Neural progenitor cell (in vitro differentiated cells): ENCODE measurements around the gene DQX1. TPM values are rescaled to one million over a fixed set of nuclear protein-coding genes. Genes with fewer than 3 reads are reported as not detected.

Experiments used
- DNase-seq: peaks from one replicate; pipeline ENCODE4 v3.0.0-alpha.2; 2016; ENCODE audit warnings: low spot score
- H2AFZ ChIP-seq: fragments of 200-600 bp; sonication (generic); replicated peaks from 2 replicates; pipeline ENCODE4 v1.6.1; 2016; ENCODE audit warnings: antibody characterized with exemption
- H3F3A ChIP-seq: fragments of 200-600 bp; sonication (generic); 2 replicates; pipeline ENCODE4 v1.6.1; 2016; ENCODE audit warnings: antibody characterized with exemption, low read depth
- H3K27ac ChIP-seq: fragments of 200-600 bp; sonication (generic); 2 replicates; pipeline ENCODE4 v1.5.1; 2016; ENCODE audit warnings: mild to moderate bottlenecking
- H3K27me3 ChIP-seq: fragments of 200-600 bp; sonication (generic); 2 replicates; pipeline ENCODE4 v1.6.1; 2016; ENCODE audit warnings: mild to moderate bottlenecking, moderate library complexity
- H3K36me3 ChIP-seq: fragments of 200-600 bp; sonication (generic); 2 replicates; pipeline ENCODE4 v1.5.1; 2016
- H3K4me1 ChIP-seq: fragments of 200-600 bp; sonication (generic); 2 replicates; pipeline ENCODE4 v1.6.1; 2016; ENCODE audit warnings: mixed run types
- H3K4me2 ChIP-seq: fragments of 200-600 bp; sonication (generic); 2 replicates; pipeline ENCODE4 v1.6.1; 2016
- H3K4me3 ChIP-seq: fragments of 200-600 bp; sonication (generic); 2 replicates; pipeline ENCODE4 v1.5.1; 2016
- H3K79me2 ChIP-seq: fragments of 200-600 bp; sonication (generic); 2 replicates; pipeline ENCODE4 v1.6.1; 2016; ENCODE audit warnings: low read depth
- H3K9ac ChIP-seq: fragments of 200-600 bp; sonication (generic); 2 replicates; pipeline ENCODE4 v1.6.1; 2016
- H3K9me3 ChIP-seq: fragments of 200-600 bp; sonication (generic); 2 replicates; pipeline ENCODE4 v1.5.1; 2016; ENCODE audit warnings: low read depth
- H4K20me1 ChIP-seq: fragments of 200-600 bp; sonication (generic); 2 replicates; pipeline ENCODE4 v1.6.1; 2016; ENCODE audit warnings: low read depth
- H3K27ac Mint-ChIP-seq: 3 replicates; pipeline ENCODE4 v1.8.0; 2021; ENCODE audit warnings: mixed read lengths
- H3K27me3 Mint-ChIP-seq: 2 replicates; pipeline ENCODE4 v1.8.0; 2022; ENCODE audit warnings: low read depth, mild to moderate bottlenecking, inconsistent platforms, moderate library complexity, mixed read lengths; ENCODE audit not compliant: insufficient read depth
- H3K36me3 Mint-ChIP-seq: 3 replicates; pipeline ENCODE4 v1.8.0; 2021; ENCODE audit warnings: mixed read lengths
- H3K4me1 Mint-ChIP-seq: 3 replicates; pipeline ENCODE4 v1.8.0; 2021; ENCODE audit warnings: mixed read lengths
- H3K4me3 Mint-ChIP-seq: 3 replicates; pipeline ENCODE4 v1.8.0; 2021; ENCODE audit warnings: mild to moderate bottlenecking, moderate library complexity, mixed read lengths
- H3K9me3 Mint-ChIP-seq: 3 replicates; pipeline ENCODE4 v1.8.0; 2020; ENCODE audit warnings: mixed read lengths
- CTCF ChIP-seq: fragments of 200-600 bp; sonication (generic); IDR thresholded peaks from 2 replicates; pipeline ENCODE4 v1.5.1; 2017; ENCODE audit warnings: antibody characterized with exemption, mild to moderate bottlenecking
- EZH2 ChIP-seq: fragments of 200-600 bp; sonication (generic); IDR thresholded peaks from 2 replicates; pipeline ENCODE4 v1.6.1; 2017; ENCODE audit warnings: antibody characterized with exemption, mild to moderate bottlenecking, moderate library complexity
- EZH2phosphoT487 ChIP-seq: fragments of 200-600 bp; sonication (generic); IDR thresholded peaks from 2 replicates; pipeline ENCODE4 v1.6.1; 2017; ENCODE audit warnings: antibody characterized with exemption
- total RNA-seq: library from RNA; depleted of rRNA; stranded (reverse); fragments of >200 nt; gene quantifications from 2 replicates; pipeline ENCODE4 v1.2.3, GENCODE V29; 2015; ENCODE audit warnings: low replicate concordance

DQX1 gene
- total RNA-seq, 1 donor from 2014 or later: 0.11 TPM

GRCh38 chr2:74538881-74539339 is 12.9 kb upstream of the DQX1 start:
- Histone ChIP-seq H3K36me3 (no peaks in the 10 kb centered on the region), H2AFZ (no peak overlapping the region), H3K27ac (no peak overlapping the region), H4K20me1 (no peaks in the 10 kb centered on the region), H3F3A (no peaks in the 10 kb centered on the region), H3K4me2 (no peak overlapping the region), H3K4me3 (no peak overlapping the region), H3K4me1 (no peaks in the 10 kb centered on the region), H3K27me3 (no peaks in the 10 kb centered on the region), H3K9me3 (no peaks in the 10 kb centered on the region), H3K9ac (no peak overlapping the region), H3K79me2 (no peaks in the 10 kb centered on the region)
- H3K27ac Mint-ChIP-seq: no peak overlapping the region
- peaks cover 4% of the 10 kb centered on the region for H3K36me3 Mint-ChIP-seq
- no peaks in the 10 kb centered on the region for H3K9me3 Mint-ChIP-seq
- DNase-seq: no peak
- H3K4me3 Mint-ChIP-seq: no peak overlapping the region
- TF ChIP-seq EZH2 (no peak), CTCF (no peak), EZH2phosphoT487 (no peak)
- no peaks in the 10 kb centered on the region for H3K4me1 Mint-ChIP-seq
- peaks cover 6% of the 10 kb centered on the region for H3K27me3 Mint-ChIP-seq

- Histone ChIP-seq H3K79me2 (no peaks in the 10 kb centered on the region), H3K9ac (no peak overlapping the region), H3K4me1 (no peaks in the 10 kb centered on the region), H3K27ac (no peak overlapping the region), H2AFZ (no peak overlapping the region), H3K9me3 (no peaks in the 10 kb centered on the region), H3K4me2 (no peak overlapping the region), H3K36me3 (no peaks in the 10 kb centered on the region), H4K20me1 (no peaks in the 10 kb centered on the region), H3K27me3 (no peaks in the 10 kb centered on the region), H3F3A (peaks cover 3% of the 10 kb centered on the region), H3K4me3 (no peak overlapping the region)
- Mint-ChIP-seq H3K27ac (no peak overlapping the region), H3K4me1 (peaks cover 1% of the 10 kb centered on the region), H3K27me3 (peaks cover 11% of the 10 kb centered on the region), H3K36me3 (peaks cover 14% of the 10 kb centered on the region), H3K9me3 (no peaks in the 10 kb centered on the region), H3K4me3 (no peak overlapping the region)
- no peak for DNase-seq
- TF ChIP-seq EZH2phosphoT487 (no peak), EZH2 (no peak), CTCF (no peak)
Observed at GRCh38 chr2:74537140-74537539, 11.1 kb upstream of the DQX1 start.

- peaks cover 11% of the 10 kb centered on the region for H3K27me3 Mint-ChIP-seq
- H2AFZ ChIP-seq: no peak overlapping the region
- no peak overlapping the region for H3K27ac Mint-ChIP-seq
- no peak for TF ChIP-seq EZH2phosphoT487
- TF ChIP-seq CTCF: no peak
- no peak for TF ChIP-seq EZH2
- H3K4me2 ChIP-seq: no peak overlapping the region
- no peak overlapping the region for H3K27ac ChIP-seq
- H3K9ac ChIP-seq: no peak overlapping the region
- H3K36me3 ChIP-seq: no peaks in the 10 kb centered on the region
- H3K4me3 Mint-ChIP-seq: no peak overlapping the region
- H3K9me3 Mint-ChIP-seq: no peaks in the 10 kb centered on the region
- peaks cover 8% of the 10 kb centered on the region for H3K4me1 Mint-ChIP-seq
- peaks cover 4% of the 10 kb centered on the region for H3K79me2 ChIP-seq
- peaks cover under 1% of the 10 kb centered on the region for H3K4me1 ChIP-seq
- H3F3A ChIP-seq: peaks cover 9% of the 10 kb centered on the region
- H4K20me1 ChIP-seq: no peaks in the 10 kb centered on the region
- no peak for DNase-seq
- H3K27me3 ChIP-seq: no peaks in the 10 kb centered on the region
- no peak overlapping the region for H3K4me3 ChIP-seq
- H3K9me3 ChIP-seq: no peaks in the 10 kb centered on the region
- H3K36me3 Mint-ChIP-seq: peaks cover 16% of the 10 kb centered on the region
Observed at GRCh38 chr2:74536166-74536950, 10.3 kb upstream of the DQX1 start.
